IMR-90 (cell line): ENCODE results near the gene SYT3. TPM values are rescaled to one million over a fixed set of nuclear protein-coding genes. Genes with fewer than 3 reads are reported as not detected.

Source experiments
- ATAC-seq: fragments of 200-7000 bp; cut with Tn5 transposase; 2 replicates; pipeline ENCODE4 v1.9.1; 2020; ENCODE audit warnings: low read depth, mild to moderate bottlenecking, moderate library complexity
- BruUV-seq: library from RNA; stranded (reverse); fragments of 400-500 nt; replicated peaks from 2 replicates; lab custom pipeline; 2021; lab: Mats Ljungman, UMichigan
- CTCF ChIA-PET: fragments of 300-600 bp; formaldehyde crosslinking; extraction: SDS; loops from one replicate; lab custom pipeline; 2021; ENCODE audit warnings: antibody characterized with exemption; lab: Yijun Ruan, JAX
- POLR2A ChIA-PET: fragments of 300-600 bp; sonication (Branson Sonifier 250); formaldehyde crosslinking; loops from one replicate; lab custom pipeline; 2022; ENCODE audit warnings: antibody characterized with exemption; ENCODE audit not compliant: unreplicated experiment; lab: Charles Lee
- DNase-seq: peaks from one replicate; pipeline ENCODE4 v3.0.0; 2013
- H2AFZ ChIP-seq: replicated peaks from 2 replicates; pipeline ENCODE3; 2013; ENCODE audit warnings: low read length, mild to moderate bottlenecking; ENCODE audit not compliant: poor library complexity
- H2AK5ac ChIP-seq: 2 replicates; pipeline ENCODE4 v1.6.1; 2013; ENCODE audit warnings: low read depth, low read length, inconsistent platforms
- H2AK9ac ChIP-seq: replicated peaks from 2 replicates; pipeline ENCODE3; 2013; ENCODE audit warnings: mild to moderate bottlenecking, low read depth, low read length, moderate library complexity; ENCODE audit not compliant: poor library complexity
- H2BK120ac ChIP-seq: 2 replicates; pipeline ENCODE4 v1.6.1; 2013; ENCODE audit warnings: low read depth, low read length, inconsistent platforms
- H2BK15ac ChIP-seq: 3 replicates; pipeline ENCODE4 v1.6.1; 2013; ENCODE audit warnings: low read depth, low read length, inconsistent platforms
- H2BK20ac ChIP-seq: 2 replicates; pipeline ENCODE4 v1.6.1; 2013; ENCODE audit warnings: low read depth, mild to moderate bottlenecking, inconsistent platforms, low read length, moderate library complexity
- H2BK5ac ChIP-seq: 2 replicates; pipeline ENCODE4 v1.6.1; 2013; ENCODE audit warnings: mild to moderate bottlenecking, low read depth, low read length, inconsistent platforms; ENCODE audit not compliant: poor library complexity, severe bottlenecking
- H3K14ac ChIP-seq: replicated peaks from 2 replicates; pipeline ENCODE4 v1.6.1; 2013; ENCODE audit warnings: low read depth, low read length, inconsistent platforms
- H3K18ac ChIP-seq: 2 replicates; pipeline ENCODE4 v1.6.1; 2013; ENCODE audit warnings: low read depth, low read length, control low read depth
- H3K23ac ChIP-seq: 2 replicates; pipeline ENCODE4 v1.6.1; 2013; ENCODE audit warnings: low read depth, low read length, inconsistent platforms
- H3K27ac ChIP-seq: 2 replicates; pipeline ENCODE4 v1.5.1; 2013; ENCODE audit warnings: mild to moderate bottlenecking, control low read depth, low read length; ENCODE audit not compliant: insufficient read depth
- H3K27me3 ChIP-seq: 2 replicates; pipeline ENCODE4 v1.6.1; 2013; ENCODE audit warnings: low read length; ENCODE audit not compliant: control insufficient read depth, insufficient read depth
- H3K36me3 ChIP-seq: 2 replicates; pipeline ENCODE4 v1.6.1; 2013; ENCODE audit warnings: low read length, mixed read lengths; ENCODE audit not compliant: control insufficient read depth, insufficient read depth
- H3K4ac ChIP-seq: 2 replicates; pipeline ENCODE4 v1.6.1; 2013; ENCODE audit warnings: low read depth, low read length, inconsistent platforms
- H3K4me1 ChIP-seq: 2 replicates; pipeline ENCODE4 v1.6.1; 2013; ENCODE audit warnings: low read length, mixed read lengths; ENCODE audit not compliant: control insufficient read depth, insufficient read depth
- H3K4me2 ChIP-seq: 2 replicates; pipeline ENCODE4 v1.6.1; 2013; ENCODE audit warnings: low read depth, mild to moderate bottlenecking, control low read depth, low read length, moderate library complexity
- H3K4me3 ChIP-seq: 2 replicates; pipeline ENCODE4 v1.5.1; 2013; ENCODE audit warnings: low read depth, mild to moderate bottlenecking, control low read depth, low read length, moderate library complexity; ENCODE audit not compliant: insufficient read depth
- H3K56ac ChIP-seq: 2 replicates; pipeline ENCODE4 v1.6.1; 2013; ENCODE audit warnings: low read length, inconsistent platforms; ENCODE audit not compliant: insufficient read depth; ENCODE audit errors: extremely low read depth
- H3K79me1 ChIP-seq, 2 experiments: 2 replicates each; pipeline ENCODE4 v1.6.1; 2013; ENCODE audit warnings: low read length in 2 of 2, inconsistent platforms in 1 of 2, low read depth in 1 of 2
- H3K9ac ChIP-seq: 2 replicates; pipeline ENCODE4 v1.6.1; 2013; ENCODE audit warnings: low read depth, low read length, control low read depth
- H3K9me1 ChIP-seq: 2 replicates; pipeline ENCODE4 v1.6.1; 2013; ENCODE audit warnings: low read length, inconsistent platforms; ENCODE audit not compliant: insufficient read depth
- H3K9me3 ChIP-seq: 2 replicates; pipeline ENCODE4 v1.6.1; 2013; ENCODE audit warnings: low read length; ENCODE audit not compliant: control insufficient read depth, insufficient read depth
- H4K20me1 ChIP-seq: 2 replicates; pipeline ENCODE4 v1.6.1; 2013; ENCODE audit warnings: low read length, inconsistent platforms; ENCODE audit not compliant: insufficient read depth
- H4K5ac ChIP-seq: 2 replicates; pipeline ENCODE4 v1.6.1; 2013; ENCODE audit warnings: mild to moderate bottlenecking, low read depth, low read length, control low read depth
- H4K8ac ChIP-seq, 2 experiments: 2 replicates each; pipeline ENCODE4 v1.6.1; 2013; ENCODE audit warnings: low read depth in 2 of 2, low read length in 2 of 2, control low read depth in 1 of 2, inconsistent platforms in 1 of 2
- H4K91ac ChIP-seq: 2 replicates; pipeline ENCODE4 v1.6.1; 2013; ENCODE audit warnings: low read depth, low read length, inconsistent platforms; ENCODE audit not compliant: insufficient read depth
- BHLHE40 ChIP-seq: fragments of 150-350 bp; IDR thresholded peaks from 2 replicates; pipeline ENCODE4 v1.6.1; 2016; ENCODE audit warnings: mild to moderate bottlenecking, low read depth, low read length
- CEBPB ChIP-seq: IDR thresholded peaks from 2 replicates; pipeline ENCODE4 v1.6.1; 2012; ENCODE audit warnings: low read depth, low read length, improper control_type of control experiment
- CHD1 ChIP-seq: IDR thresholded peaks from 2 replicates; pipeline ENCODE4 v1.6.1; 2012; ENCODE audit warnings: low read depth, low read length, improper control_type of control experiment
- FOS ChIP-seq: fragments of 150-350 bp; IDR thresholded peaks from 2 replicates; pipeline ENCODE4 v1.6.1; 2016; ENCODE audit warnings: low read depth, low read length
- MAFK ChIP-seq: IDR thresholded peaks from 2 replicates; pipeline ENCODE4 v1.6.1; 2012; ENCODE audit warnings: low read depth, low read length, improper control_type of control experiment
- MAZ ChIP-seq: IDR thresholded peaks from 2 replicates; pipeline ENCODE4 v1.6.1; 2012; ENCODE audit warnings: low read depth, mild to moderate bottlenecking, low read length, improper control_type of control experiment, moderate library complexity, borderline replicate concordance
- MXI1 ChIP-seq: IDR thresholded peaks from 2 replicates; pipeline ENCODE4 v1.6.1; 2012; ENCODE audit warnings: low read depth, mild to moderate bottlenecking, low read length, moderate library complexity, borderline replicate concordance
- NFE2L2 ChIP-seq: fragments of 150-350 bp; IDR thresholded peaks from 2 replicates; pipeline ENCODE4 v1.6.1; 2016; ENCODE audit warnings: low read depth, mild to moderate bottlenecking, low read length
- POLR2A ChIP-seq: IDR thresholded peaks from 2 replicates; pipeline ENCODE4 v1.6.1; 2012; ENCODE audit warnings: mild to moderate bottlenecking, low read depth, low read length
- RAD21 ChIP-seq: IDR thresholded peaks from 2 replicates; pipeline ENCODE4 v1.6.1; 2012; ENCODE audit warnings: low read length, improper control_type of control experiment
- RCOR1 ChIP-seq: IDR thresholded peaks from 2 replicates; pipeline ENCODE4 v1.6.1; 2012; ENCODE audit warnings: mild to moderate bottlenecking, low read length, improper control_type of control experiment; ENCODE audit not compliant: insufficient replicate concordance
- RFX5 ChIP-seq: IDR thresholded peaks from 2 replicates; pipeline ENCODE4 v1.8.0; 2012; ENCODE audit warnings: low read depth, mild to moderate bottlenecking, low read length, moderate library complexity
- SMC3 ChIP-seq: fragments of 150-350 bp; IDR thresholded peaks from 2 replicates; pipeline ENCODE4 v1.6.1; 2016; ENCODE audit warnings: low read depth, mild to moderate bottlenecking, antibody characterized with exemption, low read length, moderate library complexity
- USF2 ChIP-seq: fragments of 150-350 bp; IDR thresholded peaks from 2 replicates; pipeline ENCODE4 v1.6.1; 2017; ENCODE audit warnings: mild to moderate bottlenecking, antibody characterized with exemption, low read length, low read depth
- WGBS, 2 experiments: methylation state at CpG; one replicate each; pipeline versions ENCODE4 v1.1.5 to v1.1.7; 2013; ENCODE audit warnings: missing lambda C conversion rate in 2 of 2; ENCODE audit not compliant: insufficient read length in 1 of 2; ENCODE audit errors: extremely low coverage in 2 of 2; 5-methylcytosine and 5-hydroxymethylcytosine counted together
- dilution Hi-C: fragments of 300-500 bp; cut with HindIII; formaldehyde crosslinking; loops from one replicate; pipeline ENCODE4 v1.14.3; 2018; ENCODE audit warnings: low sequenced_read_pairs; ENCODE audit not compliant: unreplicated experiment
- in situ Hi-C: fragments of 300-500 bp; cut with MboI; formaldehyde crosslinking; loops from 3 replicates; pipeline ENCODE4 v1.14.3; 2019; ENCODE audit warnings: low sequenced_read_pairs, inconsistent platforms, mixed read lengths
- intact Hi-C: fragments of 100-400 bp; cut with micrococcal nuclease; formaldehyde crosslinking; loops from 2 replicates; pipeline ENCODE4 v1.10.0; 2022
- polyA plus RNA-seq, 3 experiments: library from polyadenylated mRNA; depleted of rRNA; stranded (reverse); fragments of >200 nt; gene quantifications; 2 replicates each; pipeline ENCODE4 v1.2.3, GENCODE V29; 2012; ENCODE audit warnings: low replicate concordance in 1 of 3
- total RNA-seq: library from RNA; depleted of rRNA; stranded (reverse); fragments of >200 nt; gene quantifications from 2 replicates; pipeline ENCODE4 v1.2.3, GENCODE V29; 2012
- TF ChIP-seq, protein P1 (sequence below): conservative IDR thresholded peaks from 2 replicates; pipeline ENCODE4 v1.5.1; 2012; ENCODE audit warnings: mild to moderate bottlenecking, low read depth, low read length, improper control_type of control experiment
- TF ChIP-seq, protein P2 (sequence below): fragments of 150-350 bp; IDR thresholded peaks from 2 replicates; pipeline ENCODE4 v1.6.1; 2016; ENCODE audit warnings: low read depth, mild to moderate bottlenecking, low read length, moderate library complexity, borderline replicate concordance

SYT3 gene
- total and polyA plus RNA-seq, 2 of the 4 experiments (the other 2 are of a cell fraction) = 0.05 TPM; not detected in 1

GRCh38 chr19:50601407-50602088 lies 38.1 kb downstream of the SYT3 start:
- TF ChIP-seq, protein P1, sequence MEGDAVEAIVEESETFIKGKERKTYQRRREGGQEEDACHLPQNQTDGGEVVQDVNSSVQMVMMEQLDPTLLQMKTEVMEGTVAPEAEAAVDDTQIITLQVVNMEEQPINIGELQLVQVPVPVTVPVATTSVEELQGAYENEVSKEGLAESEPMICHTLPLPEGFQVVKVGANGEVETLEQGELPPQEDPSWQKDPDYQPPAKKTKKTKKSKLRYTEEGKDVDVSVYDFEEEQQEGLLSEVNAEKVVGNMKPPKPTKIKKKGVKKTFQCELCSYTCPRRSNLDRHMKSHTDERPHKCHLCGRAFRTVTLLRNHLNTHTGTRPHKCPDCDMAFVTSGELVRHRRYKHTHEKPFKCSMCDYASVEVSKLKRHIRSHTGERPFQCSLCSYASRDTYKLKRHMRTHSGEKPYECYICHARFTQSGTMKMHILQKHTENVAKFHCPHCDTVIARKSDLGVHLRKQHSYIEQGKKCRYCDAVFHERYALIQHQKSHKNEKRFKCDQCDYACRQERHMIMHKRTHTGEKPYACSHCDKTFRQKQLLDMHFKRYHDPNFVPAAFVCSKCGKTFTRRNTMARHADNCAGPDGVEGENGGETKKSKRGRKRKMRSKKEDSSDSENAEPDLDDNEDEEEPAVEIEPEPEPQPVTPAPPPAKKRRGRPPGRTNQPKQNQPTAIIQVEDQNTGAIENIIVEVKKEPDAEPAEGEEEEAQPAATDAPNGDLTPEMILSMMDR = no peak
- no peak for TF ChIP-seq MAFK
- TF ChIP-seq FOS = no peak
- no peak for TF ChIP-seq RAD21
- TF ChIP-seq RFX5 = no peak
- TF ChIP-seq CHD1 = no peak
- TF ChIP-seq MXI1 = no peak
- no peak for TF ChIP-seq RCOR1
- no peak for TF ChIP-seq USF2
- TF ChIP-seq MAZ = no peak
- no peak for TF ChIP-seq POLR2A
- no peak for TF ChIP-seq BHLHE40
- no peak for TF ChIP-seq SMC3
- TF ChIP-seq CEBPB = no peak
- TF ChIP-seq, protein P2, sequence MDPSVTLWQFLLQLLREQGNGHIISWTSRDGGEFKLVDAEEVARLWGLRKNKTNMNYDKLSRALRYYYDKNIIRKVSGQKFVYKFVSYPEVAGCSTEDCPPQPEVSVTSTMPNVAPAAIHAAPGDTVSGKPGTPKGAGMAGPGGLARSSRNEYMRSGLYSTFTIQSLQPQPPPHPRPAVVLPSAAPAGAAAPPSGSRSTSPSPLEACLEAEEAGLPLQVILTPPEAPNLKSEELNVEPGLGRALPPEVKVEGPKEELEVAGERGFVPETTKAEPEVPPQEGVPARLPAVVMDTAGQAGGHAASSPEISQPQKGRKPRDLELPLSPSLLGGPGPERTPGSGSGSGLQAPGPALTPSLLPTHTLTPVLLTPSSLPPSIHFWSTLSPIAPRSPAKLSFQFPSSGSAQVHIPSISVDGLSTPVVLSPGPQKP = no peak
- TF ChIP-seq NFE2L2 = no peak
- Histone ChIP-seq H3K9ac (no peak overlapping the region), H2BK5ac (no peak overlapping the region), H3K9me1 (no peaks in the 10 kb centered on the region), H3K23ac (no peak overlapping the region), H3K4me3 (no peak overlapping the region), H3K56ac (no peak overlapping the region), H2BK120ac (no peak overlapping the region), H2BK15ac (no peak overlapping the region), H3K27me3 (no peaks in the 10 kb centered on the region; the same call in 1 of the 2 replicates), H3K4me2 (no peak overlapping the region), H2AK9ac (no peak overlapping the region), H3K4me1 (no peaks in the 10 kb centered on the region), H4K91ac (no peak overlapping the region), H3K27ac (no peak overlapping the region), H4K20me1 (no peaks in the 10 kb centered on the region), H3K18ac (no peak overlapping the region), H3K36me3 (no peaks in the 10 kb centered on the region), H4K8ac (no peak overlapping the region), H2BK20ac (no peak overlapping the region), H4K5ac (no peak overlapping the region), H3K14ac (no peak overlapping the region), H2AFZ (no peak overlapping the region), H3K9me3 (peaks cover 3% of the 10 kb centered on the region; the same call in 1 of the 2 replicates), H3K4ac (no peak overlapping the region), H2AK5ac (no peak overlapping the region), H3K79me1 (no peaks in the 10 kb centered on the region)
- dilution Hi-C loops = no loop called here
- ATAC-seq (no peak), DNase-seq (no peak)
- 69% methylated on average over 9 of the region's 11 CpGs; no CpG with 5 or more reads in 1 of the 2 experiments for WGBS, 2 experiments
- ChIA-PET CTCF (interaction anchor here (0.6 to 0.7 kb wide), 2 partner anchors 18 to 63 kb away, joined by 3 read pairs; no protein-coding TSS in a partner anchor), POLR2A (no interaction called here)
- in situ Hi-C loops = no loop called here
- intact Hi-C loops = no loop called here
- BruUV-seq = no TSS peak
